GM12891 (cell line): ENCODE results near the gene HAPSTR1.

Source experiments
- PAX5 ChIP-seq: IDR thresholded peaks from 2 replicates; pipeline ENCODE4 v1.6.1; 2011; ENCODE audit warnings: low read length, moderate library complexity, mild to moderate bottlenecking; ENCODE audit not compliant: insufficient read depth, severe bottlenecking
- POLR2A ChIP-seq: IDR thresholded peaks from 2 replicates; pipeline ENCODE4 v1.6.1; 2011; ENCODE audit warnings: low read depth, low read length, control low read depth
- POLR2AphosphoS5 ChIP-seq: IDR thresholded peaks from 2 replicates; pipeline ENCODE4 v1.6.1; 2011; ENCODE audit warnings: low read depth, low read length, control low read depth
- POU2F2 ChIP-seq: IDR thresholded peaks from 2 replicates; pipeline ENCODE4 v1.6.1; 2011; ENCODE audit warnings: low read depth, mild to moderate bottlenecking, control low read depth, low read length, moderate library complexity
- SPI1 ChIP-seq: IDR thresholded peaks from 2 replicates; pipeline ENCODE4 v1.6.1; 2011; ENCODE audit warnings: low read depth, low read length, control low read depth
- TAF1 ChIP-seq: IDR thresholded peaks from 2 replicates; pipeline ENCODE4 v1.6.1; 2011; ENCODE audit warnings: low read depth, low read length, control low read depth

DNA sequence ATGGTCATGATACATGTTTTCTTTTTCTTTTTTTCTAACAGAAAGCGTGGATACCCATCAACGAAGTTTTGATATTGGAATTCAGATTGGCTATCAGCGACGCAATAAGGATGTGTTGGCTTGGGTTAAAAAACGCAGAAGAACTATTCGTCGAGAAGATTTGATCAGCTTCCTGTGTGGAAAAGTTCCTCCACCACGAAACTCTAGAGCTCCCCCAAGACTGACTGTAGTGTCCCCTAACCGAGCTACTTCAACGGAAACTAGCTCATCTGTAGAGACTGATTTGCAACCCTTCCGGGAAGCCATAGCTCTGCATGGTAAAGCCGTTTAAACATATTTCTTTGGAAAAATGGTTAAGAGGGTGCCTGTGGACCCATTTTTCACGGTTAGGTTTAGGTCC is 11.5 kb downstream of the HAPSTR1 start:
- TF ChIP-seq POLR2A (no peak), TAF1 (no peak), POLR2AphosphoS5 (no peak; the same call in 1 of the 2 replicates), PAX5 (no peak), SPI1 (no peak), POU2F2 (no peak)
